CD4-positive, alpha-beta T cell (primary cell): ENCODE data around the gene SNRNP70. TPM values are rescaled to one million over a fixed set of nuclear protein-coding genes. Genes with fewer than 3 reads are reported as not detected.

ENCODE experiments used
- ATAC-seq: fragments of 200-7000 bp; cut with Tn5 transposase; one replicate; pipeline ENCODE4 v1.10.0; 2022; ENCODE audit warnings: mild to moderate bottlenecking; ENCODE audit not compliant: poor library complexity
- CTCF ChIA-PET: fragments of 350-600 bp; sonication (Branson Sonifier 250); formaldehyde crosslinking; loops from one replicate; lab custom pipeline; 2021; ENCODE audit warnings: antibody characterized with exemption, inconsistent platforms; lab: Charles Lee
- POLR2A ChIA-PET: fragments of 350-600 bp; sonication (Branson Sonifier 250); formaldehyde crosslinking; loops from one replicate; lab custom pipeline; 2021; ENCODE audit warnings: antibody characterized with exemption, inconsistent platforms; lab: Charles Lee
- DNase-seq, 14 experiments: peaks; one replicate each; pipeline ENCODE4 v3.0.0-alpha.2; 2013 to 2020; ENCODE audit warnings: mixed read lengths in 2 of 14
- H3K27ac ChIP-seq, 2 donors: one replicate each; pipeline versions ENCODE4 v1.5.1 to v1.7.0; 2013; ENCODE audit warnings: low read length in 2 of 2, low read depth in 1 of 2, mild to moderate bottlenecking in 1 of 2
- H3K27me3 ChIP-seq, 2 experiments: 1 replicate in 1 of 2; 2 replicates in 1 of 2; pipeline versions ENCODE4 v1.6.1 to v1.7.0; 2013; ENCODE audit warnings: low read length in 2 of 2, control low read depth in 1 of 2, mild to moderate bottlenecking in 1 of 2, moderate library complexity in 1 of 2; ENCODE audit not compliant: insufficient read depth in 2 of 2, control insufficient read depth in 1 of 2
- H3K36me3 ChIP-seq: one replicate; pipeline ENCODE4 v1.6.1; 2013; ENCODE audit warnings: low read length, control low read depth; ENCODE audit not compliant: insufficient read depth
- H3K4me1 ChIP-seq: one replicate; pipeline ENCODE4 v1.6.1; 2013; ENCODE audit warnings: low read length, control low read depth; ENCODE audit not compliant: insufficient read depth
- H3K4me3 ChIP-seq: one replicate; pipeline ENCODE4 v1.5.1; 2013; ENCODE audit warnings: mild to moderate bottlenecking, low read length, moderate library complexity
- H3K9me3 ChIP-seq, 2 experiments: 1 replicate in 1 of 2; 2 replicates in 1 of 2; pipeline versions ENCODE4 v1.6.1 to v1.7.0; 2013; ENCODE audit warnings: low read length in 2 of 2, mild to moderate bottlenecking in 2 of 2, control low read depth in 1 of 2, moderate library complexity in 1 of 2; ENCODE audit not compliant: control insufficient read depth in 1 of 2, insufficient read depth in 1 of 2
- H3K27ac Mint-ChIP-seq: one replicate; pipeline ENCODE4 v1.8.0; 2020; ENCODE audit warnings: mixed read lengths
- H3K27me3 Mint-ChIP-seq: one replicate; pipeline ENCODE4 v1.8.0; 2021; ENCODE audit warnings: mixed read lengths
- H3K36me3 Mint-ChIP-seq: one replicate; pipeline ENCODE4 v1.8.0; 2021; ENCODE audit warnings: low read depth, mixed read lengths
- H3K4me1 Mint-ChIP-seq: one replicate; pipeline ENCODE4 v1.8.0; 2021; ENCODE audit warnings: low read depth, mixed read lengths
- H3K4me3 Mint-ChIP-seq: one replicate; pipeline ENCODE4 v1.8.0; 2020; ENCODE audit warnings: mild to moderate bottlenecking, mixed read lengths
- H3K9me3 Mint-ChIP-seq: one replicate; pipeline ENCODE4 v1.8.0; 2020; ENCODE audit warnings: mixed read lengths
- intact Hi-C, 2 experiments: fragments of 100-400 bp; cut with DNase I in 1 of 2; cut with micrococcal nuclease in 1 of 2; formaldehyde crosslinking; loops; one replicate each; pipeline versions ENCODE4 v1.15.1 to v1.9.0; 2023 to 2025; cut with DNase I, micrococcal nuclease
- total RNA-seq, 174 experiments: library from RNA in 2 of 174; stranded (reverse) in 2 of 174; gene quantifications; one replicate each; pipeline ENCODE4 v1.2.3 and lab custom pipeline; 2021 to 2026
- TF ChIP-seq, protein P1 (sequence below): fragments of 200-600 bp; IDR thresholded peaks from one replicate; pipeline ENCODE4 v1.8.0; 2022; ENCODE audit warnings: antibody characterized with exemption, mild to moderate bottlenecking

The SNRNP70 gene
- total RNA-seq, 2 experiments from 2014 or later: 375 to 397 TPM

GRCh38 chr19:49061445-49061844, 23.8 kb upstream of the SNRNP70 start:
- Mint-ChIP-seq H3K4me3 (no peak overlapping the region), H3K4me1 (peaks cover 21% of the 10 kb centered on the region), H3K27me3 (peaks cover 77% of the 10 kb centered on the region), H3K9me3 (no peaks in the 10 kb centered on the region), H3K27ac (no peak overlapping the region), H3K36me3 (no peaks in the 10 kb centered on the region)
- TF ChIP-seq, protein P1, sequence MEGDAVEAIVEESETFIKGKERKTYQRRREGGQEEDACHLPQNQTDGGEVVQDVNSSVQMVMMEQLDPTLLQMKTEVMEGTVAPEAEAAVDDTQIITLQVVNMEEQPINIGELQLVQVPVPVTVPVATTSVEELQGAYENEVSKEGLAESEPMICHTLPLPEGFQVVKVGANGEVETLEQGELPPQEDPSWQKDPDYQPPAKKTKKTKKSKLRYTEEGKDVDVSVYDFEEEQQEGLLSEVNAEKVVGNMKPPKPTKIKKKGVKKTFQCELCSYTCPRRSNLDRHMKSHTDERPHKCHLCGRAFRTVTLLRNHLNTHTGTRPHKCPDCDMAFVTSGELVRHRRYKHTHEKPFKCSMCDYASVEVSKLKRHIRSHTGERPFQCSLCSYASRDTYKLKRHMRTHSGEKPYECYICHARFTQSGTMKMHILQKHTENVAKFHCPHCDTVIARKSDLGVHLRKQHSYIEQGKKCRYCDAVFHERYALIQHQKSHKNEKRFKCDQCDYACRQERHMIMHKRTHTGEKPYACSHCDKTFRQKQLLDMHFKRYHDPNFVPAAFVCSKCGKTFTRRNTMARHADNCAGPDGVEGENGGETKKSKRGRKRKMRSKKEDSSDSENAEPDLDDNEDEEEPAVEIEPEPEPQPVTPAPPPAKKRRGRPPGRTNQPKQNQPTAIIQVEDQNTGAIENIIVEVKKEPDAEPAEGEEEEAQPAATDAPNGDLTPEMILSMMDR: no peak
- no peak for DNase-seq
- ATAC-seq: no peak
- Histone ChIP-seq H3K27me3 (peaks cover 40 to 58% of the 10 kb centered on the region in 2 experiments), H3K9me3 (peaks cover 0 to 20% of the 10 kb centered on the region in 2 experiments), H3K27ac (no peak overlapping the region), H3K36me3 (no peaks in the 10 kb centered on the region), H3K4me3 (no peak overlapping the region), H3K4me1 (peaks cover 26% of the 10 kb centered on the region)
- intact Hi-C loops: no loop called here
- CTCF ChIA-PET: no interaction called here
- POLR2A ChIA-PET: no interaction called here

- H3K27ac ChIP-seq: no peak overlapping the region
- Mint-ChIP-seq H3K27ac (no peak overlapping the region), H3K36me3 (no peaks in the 10 kb centered on the region), H3K9me3 (no peaks in the 10 kb centered on the region), H3K27me3 (peaks cover 72% of the 10 kb centered on the region), H3K4me1 (peaks cover 4% of the 10 kb centered on the region), H3K4me3 (no peak overlapping the region)
- H3K9me3 ChIP-seq: peaks cover 0 to 7% of the 10 kb centered on the region in 2 experiments
- TF ChIP-seq, protein P1: no peak
- no peak overlapping the region for H3K4me3 ChIP-seq
- ATAC-seq (no peak), DNase-seq (no peak)
- ChIA-PET CTCF (no interaction called here), POLR2A (no interaction called here)
- H3K36me3 ChIP-seq: no peaks in the 10 kb centered on the region
- intact Hi-C loops: no loop called here
- peaks cover 33 to 51% of the 10 kb centered on the region in 2 experiments for H3K27me3 ChIP-seq
- peaks cover 8% of the 10 kb centered on the region for H3K4me1 ChIP-seq
Observed at GRCh38 chr19:49064029-49064629, 21.1 kb upstream of the SNRNP70 start.

- no peaks in the 10 kb centered on the region for H3K36me3 ChIP-seq
- CTCF ChIA-PET: no interaction called here
- Mint-ChIP-seq H3K27me3 (peaks cover 73% of the 10 kb centered on the region), H3K4me1 (no peaks in the 10 kb centered on the region), H3K27ac (no peak within 1 kb of the TSS), H3K36me3 (no peaks in the 10 kb centered on the region), H3K9me3 (no peaks in the 10 kb centered on the region), H3K4me3 (no peak within 1 kb of the TSS)
- peaks cover 8% of the 10 kb centered on the region for H3K4me1 ChIP-seq
- ATAC-seq (peak; percentile 52), DNase-seq (peak in 1 of 14 experiments; percentile 35)
- TF ChIP-seq, protein P1: no peak
- peaks cover 0 to 7% of the 10 kb centered on the region in 2 experiments for H3K9me3 ChIP-seq
- H3K27me3 ChIP-seq: peaks cover 37 to 57% of the 10 kb centered on the region in 2 experiments
- POLR2A ChIA-PET: no interaction called here
- no peak within 1 kb of the TSS for H3K4me3 ChIP-seq
- no peak within 1 kb of the TSS for H3K27ac ChIP-seq
- intact Hi-C loops: no loop called here
Observed at GRCh38 chr19:49064768-49065611, 20.3 kb upstream of the SNRNP70 start, which contains the start of gene NTF4. NTF4 (minus strand) TSS chr19:49064818; CDS start chr19:49061997, 2,821 bp downstream.
